ENCODE data around the gene FHIT. TPM values are rescaled to one million over a fixed set of nuclear protein-coding genes. Genes with fewer than 3 reads are reported as not detected.
"Not testable (repeated sequence)": the region's sequence is repeated elsewhere in the genome, so short reads cannot be mapped to it uniquely, and the experiment has no call there.

The FHIT gene
- total RNA-seq, 1 donor from 2014 or later = 16.6 TPM

- no peak for DNase-seq (ENCODE audit: low spot score)
- intact Hi-C loops (cut with DNase I) = no loop called here
These were observed 1304.9 kb downstream of the FHIT start for GRCh38 chr3:59946401-59946800.

- intact Hi-C loops (cut with DNase I) = no loop called here
- DNase-seq (ENCODE audit: low spot score) = no peak
These were observed 1310.5 kb downstream of the FHIT start for GRCh38 chr3:59940718-59941117.

GRCh38 chr3:59939826-59940426 is 1311.3 kb downstream of the FHIT start:
- DNase-seq (ENCODE audit: low spot score) = no peak
- intact Hi-C loops (cut with DNase I) = no loop called here

GRCh38 chr3:59938828-59939227 is 1312.4 kb downstream of the FHIT start:
- DNase-seq (ENCODE audit: low spot score) = no peak
- intact Hi-C loops (cut with DNase I) = no loop called here

GRCh38 chr3:59937201-59937600 is 1314.1 kb downstream of the FHIT start:
- intact Hi-C loops (cut with DNase I) = no loop called here
- no peak for DNase-seq (ENCODE audit: low spot score)

GRCh38 chr3:59936472-59936871 is 1314.8 kb downstream of the FHIT start:
- intact Hi-C loops (cut with DNase I) = no loop called here
- no peak for DNase-seq (ENCODE audit: low spot score)

- intact Hi-C loops (cut with DNase I) = no loop called here
- DNase-seq (ENCODE audit: low spot score) = no peak
These were observed 1316.2 kb downstream of the FHIT start for GRCh38 chr3:59935025-59935424.

GRCh38 chr3:59934560-59934959 is 1316.7 kb downstream of the FHIT start:
- intact Hi-C loops (cut with DNase I) = not testable (repeated sequence)

GRCh38 chr3:59930170-59930569 is 1321.1 kb downstream of the FHIT start:
- intact Hi-C loops (cut with DNase I) = no loop called here
- DNase-seq (ENCODE audit: low spot score) = no peak

More at GRCh38 chr3:59934560-59934959, 1316.7 kb downstream of the FHIT start:
- DNase-seq (ENCODE audit: low spot score) = not testable (repeated sequence)

GRCh38 chr3:59927056-59927455 is 1324.2 kb downstream of the FHIT start:
- intact Hi-C loops (cut with DNase I) = no loop called here
- DNase-seq (ENCODE audit: low spot score) = no peak

- no peak for DNase-seq (ENCODE audit: low spot score)
- intact Hi-C loops (cut with DNase I) = no loop called here
These were observed 1325.3 kb downstream of the FHIT start for GRCh38 chr3:59925946-59926345.

- intact Hi-C loops (cut with DNase I) = no loop called here
- DNase-seq (ENCODE audit: low spot score) = no peak
These were observed 1329.1 kb downstream of the FHIT start for GRCh38 chr3:59922192-59922591.

GRCh38 chr3:59920822-59921221 is 1330.4 kb downstream of the FHIT start:
- no peak for DNase-seq (ENCODE audit: low spot score)
- intact Hi-C loops (cut with DNase I) = no loop called here

GRCh38 chr3:59919586-59919985 is 1331.7 kb downstream of the FHIT start:
- DNase-seq (ENCODE audit: low spot score) = no peak
- intact Hi-C loops (cut with DNase I) = no loop called here

GRCh38 chr3:59914251-59914650 is 1337.0 kb downstream of the FHIT start:
- no peak for DNase-seq (ENCODE audit: low spot score)
- intact Hi-C loops (cut with DNase I) = no loop called here

GRCh38 chr3:59913645-59914044 is 1337.6 kb downstream of the FHIT start:
- intact Hi-C loops (cut with DNase I) = no loop called here
- no peak for DNase-seq (ENCODE audit: low spot score)

- intact Hi-C loops (cut with DNase I) = no loop called here
- DNase-seq (ENCODE audit: low spot score) = no peak
These were observed 1342.6 kb downstream of the FHIT start for GRCh38 chr3:59908701-59909100.

- intact Hi-C loops (cut with DNase I) = no loop called here
- DNase-seq (ENCODE audit: low spot score) = no peak
These were observed 1343.0 kb downstream of the FHIT start for GRCh38 chr3:59908280-59908679.

GRCh38 chr3:59904296-59904695 is 1347.0 kb downstream of the FHIT start:
- intact Hi-C loops (cut with DNase I) = no loop called here

GRCh38 chr3:59899061-59899460 is 1352.2 kb downstream of the FHIT start:
- intact Hi-C loops (cut with DNase I) = no loop called here
- no peak for DNase-seq (ENCODE audit: low spot score)

More at GRCh38 chr3:59904296-59904695, 1347.0 kb downstream of the FHIT start:
- DNase-seq (ENCODE audit: low spot score) = no peak

GRCh38 chr3:59895972-59896371 is 1355.3 kb downstream of the FHIT start:
- no peak for DNase-seq (ENCODE audit: low spot score)
- intact Hi-C loops (cut with DNase I) = no loop called here
